ENCODE data around the gene FAH.

FAH gene

DNA sequence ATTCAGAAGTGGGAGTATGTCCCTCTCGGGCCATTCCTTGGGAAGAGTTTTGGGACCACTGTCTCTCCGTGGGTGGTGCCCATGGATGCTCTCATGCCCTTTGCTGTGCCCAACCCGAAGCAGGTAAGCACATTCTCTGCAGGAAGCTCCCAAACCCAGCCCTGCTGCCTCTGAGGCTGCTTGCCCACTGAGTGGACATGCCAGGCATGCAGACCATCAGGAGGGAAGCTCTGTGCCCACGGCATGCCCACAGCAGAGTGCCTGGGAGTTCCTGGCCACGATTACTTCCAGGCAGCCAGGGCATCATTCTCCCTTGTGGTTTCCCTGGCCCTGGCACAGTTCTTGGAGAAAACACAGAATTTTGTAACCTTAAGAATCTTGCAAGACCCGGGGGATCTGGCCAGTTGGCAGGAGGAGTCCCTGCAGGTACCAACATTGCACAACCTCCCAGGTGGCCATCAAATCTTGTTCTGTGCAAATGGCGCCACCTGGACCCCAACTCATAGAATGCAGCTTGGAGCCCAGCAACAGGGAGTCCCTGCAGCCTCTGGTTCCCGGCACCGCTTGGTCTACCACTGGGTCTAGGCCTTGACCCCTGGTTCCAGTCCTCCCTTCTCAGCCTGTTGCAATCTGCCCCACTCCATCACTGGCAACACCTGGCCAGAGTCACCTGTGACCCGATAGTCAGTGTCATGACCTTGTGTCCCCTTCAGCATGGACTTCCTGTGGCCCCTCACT, 20.4 kb downstream of the FAH start:
- ATAC-seq (ENCODE audit: low read depth), result peak; percentile 78
- H3K36me3 ChIP-seq (ENCODE audit: low read depth), result peaks cover 16% of the 10 kb centered on the region
- peaks cover 8% of the 10 kb centered on the region for H3K4me1 ChIP-seq (ENCODE audit: insufficient read depth, poor library complexity, severe bottlenecking)
- no peak for DNase-seq (ENCODE audit: low spot score)
- H3K9me3 ChIP-seq (ENCODE audit: severe bottlenecking), result no peaks in the 10 kb centered on the region
- no peak overlapping the region for H3K4me3 ChIP-seq (ENCODE audit: severe bottlenecking)
- H3K27me3 ChIP-seq (ENCODE audit: insufficient read depth, poor library complexity, severe bottlenecking), result no peaks in the 10 kb centered on the region
- TF ChIP-seq, protein P1, sequence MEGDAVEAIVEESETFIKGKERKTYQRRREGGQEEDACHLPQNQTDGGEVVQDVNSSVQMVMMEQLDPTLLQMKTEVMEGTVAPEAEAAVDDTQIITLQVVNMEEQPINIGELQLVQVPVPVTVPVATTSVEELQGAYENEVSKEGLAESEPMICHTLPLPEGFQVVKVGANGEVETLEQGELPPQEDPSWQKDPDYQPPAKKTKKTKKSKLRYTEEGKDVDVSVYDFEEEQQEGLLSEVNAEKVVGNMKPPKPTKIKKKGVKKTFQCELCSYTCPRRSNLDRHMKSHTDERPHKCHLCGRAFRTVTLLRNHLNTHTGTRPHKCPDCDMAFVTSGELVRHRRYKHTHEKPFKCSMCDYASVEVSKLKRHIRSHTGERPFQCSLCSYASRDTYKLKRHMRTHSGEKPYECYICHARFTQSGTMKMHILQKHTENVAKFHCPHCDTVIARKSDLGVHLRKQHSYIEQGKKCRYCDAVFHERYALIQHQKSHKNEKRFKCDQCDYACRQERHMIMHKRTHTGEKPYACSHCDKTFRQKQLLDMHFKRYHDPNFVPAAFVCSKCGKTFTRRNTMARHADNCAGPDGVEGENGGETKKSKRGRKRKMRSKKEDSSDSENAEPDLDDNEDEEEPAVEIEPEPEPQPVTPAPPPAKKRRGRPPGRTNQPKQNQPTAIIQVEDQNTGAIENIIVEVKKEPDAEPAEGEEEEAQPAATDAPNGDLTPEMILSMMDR (IDR thresholded peaks at IDR 0.05; ENCODE audit: poor library complexity, severe bottlenecking), result peak; percentile 95
- no peak overlapping the region for H3K27ac ChIP-seq (ENCODE audit: poor library complexity, severe bottlenecking)

DNA sequence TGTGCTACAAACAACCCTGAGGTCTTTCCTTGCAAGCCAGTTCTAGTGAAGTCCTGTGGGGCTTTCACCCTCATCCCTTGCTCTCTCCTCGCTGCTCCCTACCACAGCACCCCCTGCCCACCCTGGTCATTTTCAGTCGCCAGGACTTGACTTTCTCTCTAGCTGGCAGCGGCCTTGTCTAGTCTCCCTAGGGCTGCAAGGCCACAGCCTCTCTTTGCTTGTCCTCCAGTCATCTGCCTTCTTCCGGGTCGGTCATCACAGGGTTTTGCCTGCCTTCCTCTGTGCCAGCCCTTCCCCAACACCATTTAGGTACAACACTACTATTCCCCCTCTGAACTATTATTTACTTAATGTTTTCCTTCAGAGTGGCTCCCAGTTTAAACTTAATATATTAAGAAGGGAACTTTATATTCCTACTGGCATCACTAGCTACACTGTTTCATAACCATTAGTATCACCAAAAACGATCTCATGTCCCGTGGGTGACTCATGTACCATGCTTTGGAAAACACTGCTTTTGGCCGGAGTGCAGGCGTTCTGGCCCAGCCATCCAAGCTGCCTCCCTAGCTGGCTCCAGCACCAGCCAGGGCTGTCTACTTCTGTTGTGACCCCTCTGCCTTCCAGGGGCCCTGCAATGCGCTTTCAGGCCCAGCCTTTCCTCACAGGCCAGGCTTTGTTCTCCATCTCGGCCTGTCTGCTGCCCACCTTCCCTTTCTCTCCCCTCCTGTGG, 21.4 kb downstream of the FAH start:
- H3K27ac ChIP-seq (ENCODE audit: poor library complexity, severe bottlenecking), result no peak overlapping the region
- H3K4me3 ChIP-seq (ENCODE audit: severe bottlenecking), result no peak overlapping the region
- TF ChIP-seq, protein P1 (IDR thresholded peaks at IDR 0.05; ENCODE audit: poor library complexity, severe bottlenecking), result no peak
- DNase-seq (ENCODE audit: low spot score) (no peak), ATAC-seq (ENCODE audit: low read depth) (peak; percentile 37; the same call in 2 of the 3 replicates)
- H3K27me3 ChIP-seq (ENCODE audit: insufficient read depth, poor library complexity, severe bottlenecking), result no peaks in the 10 kb centered on the region
- H3K9me3 ChIP-seq (ENCODE audit: severe bottlenecking), result no peaks in the 10 kb centered on the region
- H3K36me3 ChIP-seq (ENCODE audit: low read depth), result peaks cover 9% of the 10 kb centered on the region; the same call in 1 of the 2 replicates
- peaks cover 8% of the 10 kb centered on the region for H3K4me1 ChIP-seq (ENCODE audit: insufficient read depth, poor library complexity, severe bottlenecking)

- Histone ChIP-seq H3K27me3 (ENCODE audit: insufficient read depth, poor library complexity, severe bottlenecking) (no peaks in the 10 kb centered on the region), H3K4me3 (ENCODE audit: severe bottlenecking) (no peak overlapping the region), H3K36me3 (ENCODE audit: low read depth) (peaks cover 9% of the 10 kb centered on the region; the same call in 1 of the 2 replicates), H3K4me1 (ENCODE audit: insufficient read depth, poor library complexity, severe bottlenecking) (peaks cover 13% of the 10 kb centered on the region), H3K27ac (ENCODE audit: poor library complexity, severe bottlenecking) (no peak overlapping the region), H3K9me3 (ENCODE audit: severe bottlenecking) (no peaks in the 10 kb centered on the region)
- TF ChIP-seq, protein P1 (IDR thresholded peaks at IDR 0.05; ENCODE audit: poor library complexity, severe bottlenecking), result no peak
- ATAC-seq (ENCODE audit: low read depth) (no peak), DNase-seq (ENCODE audit: low spot score) (no peak)
Observed at GRCh38 chr15:80175436-80175835, 22.6 kb downstream of the FAH start.

GRCh38 chr15:80176443-80176842, 23.6 kb downstream of the FAH start:
- DNase-seq (ENCODE audit: low spot score) (no peak), ATAC-seq (ENCODE audit: low read depth) (no peak)
- Histone ChIP-seq H3K9me3 (ENCODE audit: severe bottlenecking) (no peaks in the 10 kb centered on the region), H3K27me3 (ENCODE audit: insufficient read depth, poor library complexity, severe bottlenecking) (no peaks in the 10 kb centered on the region), H3K36me3 (ENCODE audit: low read depth) (peaks cover 15% of the 10 kb centered on the region; the same call in 1 of the 2 replicates), H3K4me1 (ENCODE audit: insufficient read depth, poor library complexity, severe bottlenecking) (peaks cover 13% of the 10 kb centered on the region), H3K4me3 (ENCODE audit: severe bottlenecking) (no peak overlapping the region), H3K27ac (ENCODE audit: poor library complexity, severe bottlenecking) (no peak overlapping the region)
- TF ChIP-seq, protein P1 (IDR thresholded peaks at IDR 0.05; ENCODE audit: poor library complexity, severe bottlenecking), result no peak
